Kidney (tissue), 14 donors: ENCODE data around the gene ILK. TPM values are rescaled to one million over a fixed set of nuclear protein-coding genes. Genes with fewer than 3 reads are reported as not detected.

Source experiments
- DNase-seq, 5 donors: peaks; one replicate each; pipeline ENCODE4 v3.0.0-alpha.2; 2013 to 2020
- FAIRE-seq: peaks from 2 replicates; lab custom pipeline; 2012; peaks lifted over from hg19 to GRCh38; lab: Jason Lieb, UNC
- H3K27ac ChIP-seq, 2 donors: one replicate each; pipeline ENCODE4 v1.7.0; 2013; ENCODE audit warnings: low read depth in 2 of 2, low read length in 2 of 2, inconsistent platforms in 1 of 2
- H3K27me3 ChIP-seq: one replicate; pipeline ENCODE4 v1.7.1; 2013; ENCODE audit warnings: low read length, inconsistent platforms; ENCODE audit not compliant: control insufficient read depth, insufficient read depth
- H3K36me3 ChIP-seq, 3 donors: one replicate each; pipeline versions ENCODE4 v1.7.0 to v1.7.1; 2013; ENCODE audit warnings: low read length in 3 of 3, control low read depth in 1 of 3, inconsistent platforms in 1 of 3; ENCODE audit not compliant: insufficient read depth in 3 of 3, control insufficient read depth in 2 of 3
- H3K4me1 ChIP-seq, 3 donors: one replicate each; pipeline versions ENCODE4 v1.7.0 to v1.7.1; 2013; ENCODE audit warnings: low read length in 3 of 3, inconsistent platforms in 1 of 3, low read depth in 1 of 3; ENCODE audit not compliant: control insufficient read depth in 2 of 3, insufficient read depth in 2 of 3
- H3K4me3 ChIP-seq, 3 donors: one replicate each; pipeline versions ENCODE4 v1.7.0 to v1.8.1; 2013; ENCODE audit warnings: low read length in 3 of 3, control low read depth in 1 of 3, inconsistent platforms in 1 of 3
- H3K9ac ChIP-seq, 3 donors: one replicate each; pipeline versions ENCODE4 v1.7.0 to v1.7.1; 2013; ENCODE audit warnings: low read length in 3 of 3, control low read depth in 1 of 3, inconsistent platforms in 1 of 3
- H3K9me3 ChIP-seq, 3 donors: one replicate each; pipeline versions ENCODE4 v1.7.0 to v1.7.1; 2013; ENCODE audit warnings: low read length in 3 of 3, control low read depth in 1 of 3, inconsistent platforms in 1 of 3; ENCODE audit not compliant: control insufficient read depth in 2 of 3, insufficient read depth in 1 of 3
- intact Hi-C: fragments of 100-400 bp; cut with DNase I; formaldehyde crosslinking; loops from one replicate; pipeline ENCODE4 v1.11.1; 2022
- polyA plus RNA-seq: library from polyadenylated mRNA; stranded (reverse); fragments of 350-450 nt; fragmentation: Illumina TruSeq; extraction: RNeasy Lipid Tissue Mini Kit (QIAGEN cat#74804); gene quantifications from one replicate; pipeline ENCODE4 v1.2.3, GENCODE V29; 2014; ENCODE audit warnings: low read depth, low replicate concordance; ENCODE audit not compliant: insufficient read depth
- total RNA-seq: library from RNA; stranded (reverse); fragmentation: NEBNext Ultra II Directional; extraction: Animal tissue kit (Norgen Biotek cat#: 25700); gene quantifications from one replicate; pipeline ENCODE4 v1.2.1, GENCODE V29; 2021
- TF ChIP-seq, protein P1 (sequence below): IDR thresholded peaks from 3 replicates; pipeline ENCODE4 v1.5.1; 2012; ENCODE audit warnings: mild to moderate bottlenecking, moderate library complexity, borderline replicate concordance; ENCODE audit not compliant: insufficient read depth; ENCODE audit errors: extremely low read depth
- donor health status: control.
- donor health status: control.
- donor health status: control.
- donor health status: control.
- donor health status: control.
- donor health status: DM: yes; HTN: yes; CAD: no.
- donor health status: Normal renal cell carcinoma (clear cell type).

ILK gene
- total and polyA plus RNA-seq, 2 donors from 2014 or later = 149 to 170 TPM

GRCh38 chr11:6657346-6657745 is 53.8 kb downstream of the ILK start:
- Histone ChIP-seq H3K9me3 (no peaks in the 10 kb centered on the region), H3K27me3 (no peaks in the 10 kb centered on the region), H3K9ac (no peak overlapping the region), H3K4me3 (no peak overlapping the region), H3K36me3 (no peaks in the 10 kb centered on the region), H3K4me1 (peaks cover 0 to 3% (median 0%) of the 10 kb centered on the region in 3 donors), H3K27ac (no peak overlapping the region)
- DNase-seq = no peak
- intact Hi-C loops = no loop called here
- TF ChIP-seq, protein P1, sequence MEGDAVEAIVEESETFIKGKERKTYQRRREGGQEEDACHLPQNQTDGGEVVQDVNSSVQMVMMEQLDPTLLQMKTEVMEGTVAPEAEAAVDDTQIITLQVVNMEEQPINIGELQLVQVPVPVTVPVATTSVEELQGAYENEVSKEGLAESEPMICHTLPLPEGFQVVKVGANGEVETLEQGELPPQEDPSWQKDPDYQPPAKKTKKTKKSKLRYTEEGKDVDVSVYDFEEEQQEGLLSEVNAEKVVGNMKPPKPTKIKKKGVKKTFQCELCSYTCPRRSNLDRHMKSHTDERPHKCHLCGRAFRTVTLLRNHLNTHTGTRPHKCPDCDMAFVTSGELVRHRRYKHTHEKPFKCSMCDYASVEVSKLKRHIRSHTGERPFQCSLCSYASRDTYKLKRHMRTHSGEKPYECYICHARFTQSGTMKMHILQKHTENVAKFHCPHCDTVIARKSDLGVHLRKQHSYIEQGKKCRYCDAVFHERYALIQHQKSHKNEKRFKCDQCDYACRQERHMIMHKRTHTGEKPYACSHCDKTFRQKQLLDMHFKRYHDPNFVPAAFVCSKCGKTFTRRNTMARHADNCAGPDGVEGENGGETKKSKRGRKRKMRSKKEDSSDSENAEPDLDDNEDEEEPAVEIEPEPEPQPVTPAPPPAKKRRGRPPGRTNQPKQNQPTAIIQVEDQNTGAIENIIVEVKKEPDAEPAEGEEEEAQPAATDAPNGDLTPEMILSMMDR = no peak
- no peak for FAIRE-seq

- no peak overlapping the region for H3K27ac ChIP-seq
- H3K4me3 ChIP-seq = no peak overlapping the region
- no peaks in the 10 kb centered on the region for H3K9me3 ChIP-seq
- H3K9ac ChIP-seq = no peak overlapping the region
- intact Hi-C loops = no loop called here
- FAIRE-seq = no peak
- TF ChIP-seq, protein P1 = no peak
- no peaks in the 10 kb centered on the region for H3K36me3 ChIP-seq
- no peaks in the 10 kb centered on the region for H3K27me3 ChIP-seq
- peaks cover 0 to 3% (median 0%) of the 10 kb centered on the region in 3 donors for H3K4me1 ChIP-seq
- DNase-seq = no peak
Observed at GRCh38 chr11:6658647-6659046, 55.1 kb downstream of the ILK start.

Other genes with a start within 250 kb of the ILK start
- gene SMPD1, start 213.3 kb upstream of the ILK start, total RNA-seq = 76.0 TPM
- 155 TPM for gene SMPD1, start 213.3 kb upstream of the ILK start, polyA plus RNA-seq
- 43.7 TPM for gene APBB1, start 184.7 kb upstream of the ILK start, total RNA-seq
- 67.2 TPM for gene APBB1, start 184.7 kb upstream of the ILK start, polyA plus RNA-seq
- 1.3 TPM for gene HPX, start 162.8 kb upstream of the ILK start, total RNA-seq
- 0.88 TPM for gene HPX, start 162.8 kb upstream of the ILK start, polyA plus RNA-seq
- 20.8 TPM for gene TRIM3, start 129.8 kb upstream of the ILK start, total RNA-seq
- gene TRIM3, start 129.8 kb upstream of the ILK start, polyA plus RNA-seq = 10.8 TPM
- gene ARFIP2, start 122.4 kb upstream of the ILK start, total RNA-seq = 45.6 TPM
- gene ARFIP2, start 122.4 kb upstream of the ILK start, polyA plus RNA-seq = 62.3 TPM
- gene TIMM10B, start 122.3 kb upstream of the ILK start, total RNA-seq = 44.7 TPM
- 34.6 TPM for gene TIMM10B, start 122.3 kb upstream of the ILK start, polyA plus RNA-seq
- gene DNHD1, start 106.5 kb upstream of the ILK start, total RNA-seq = 10.1 TPM
- gene DNHD1, start 106.5 kb upstream of the ILK start, polyA plus RNA-seq = 3.5 TPM
- gene RRP8, start 158 bp upstream of the ILK start, total RNA-seq = 23.4 TPM
- gene RRP8, start 158 bp upstream of the ILK start, polyA plus RNA-seq = 29.8 TPM
- gene TAF10, start 8.4 kb downstream of the ILK start, total RNA-seq = 136 TPM
- 250 TPM for gene TAF10, start 8.4 kb downstream of the ILK start, polyA plus RNA-seq
- 84.2 TPM for gene TPP1, start 15.6 kb downstream of the ILK start, total RNA-seq
- 115 TPM for gene TPP1, start 15.6 kb downstream of the ILK start, polyA plus RNA-seq
- gene DCHS1, start 52.0 kb downstream of the ILK start, total RNA-seq = 17.0 TPM
- gene DCHS1, start 52.0 kb downstream of the ILK start, polyA plus RNA-seq = 2.4 TPM
- gene MRPL17, start 79.6 kb downstream of the ILK start, total RNA-seq = 44.0 TPM
- 121 TPM for gene MRPL17, start 79.6 kb downstream of the ILK start, polyA plus RNA-seq
- 0.19 TPM for gene OR2AG2, start 168.2 kb downstream of the ILK start, total RNA-seq
- gene OR2AG2, start 168.2 kb downstream of the ILK start, polyA plus RNA-seq = not detected
- not detected for gene OR2AG1, start 179.2 kb downstream of the ILK start, total RNA-seq
- not detected for gene OR2AG1, start 179.2 kb downstream of the ILK start, polyA plus RNA-seq
- gene OR6A2, start 195.9 kb downstream of the ILK start, total RNA-seq = 0.25 TPM
- not detected for gene OR6A2, start 195.9 kb downstream of the ILK start, polyA plus RNA-seq
- gene OR10A5, start 241.9 kb downstream of the ILK start, total RNA-seq = not detected
- not detected for gene OR10A5, start 241.9 kb downstream of the ILK start, polyA plus RNA-seq